ENCODE measurements around the gene DDX42. TPM values are rescaled to one million over a fixed set of nuclear protein-coding genes. Genes with fewer than 3 reads are reported as not detected.

Gene DDX42
- 100 to 1,000 TPM; 119 to 121 TPM for total RNA-seq

GRCh38 chr17:63774141-63774968 lies at the start of gene DDX42:
TSS of gene DDX42 (plus strand) at chr17:63774170. CDS start at chr17:63787050, 12,880 bp downstream.
- no peaks in the 10 kb centered on the region for H3K9me3 Mint-ChIP-seq
- no peaks in the 10 kb centered on the region for H3K27me3 Mint-ChIP-seq
- H3K36me3 Mint-ChIP-seq (ENCODE audit: low read depth) = peaks cover 100% of the 10 kb centered on the region
- peak; percentile 8 for ATAC-seq (replicated peaks)
- peak within 1 kb of the TSS; percentile 98 for H3K27ac Mint-ChIP-seq
- peaks cover 27% of the 10 kb centered on the region for H3K4me1 Mint-ChIP-seq
- H3K4me3 Mint-ChIP-seq = peak within 1 kb of the TSS; percentile 93

DNA sequence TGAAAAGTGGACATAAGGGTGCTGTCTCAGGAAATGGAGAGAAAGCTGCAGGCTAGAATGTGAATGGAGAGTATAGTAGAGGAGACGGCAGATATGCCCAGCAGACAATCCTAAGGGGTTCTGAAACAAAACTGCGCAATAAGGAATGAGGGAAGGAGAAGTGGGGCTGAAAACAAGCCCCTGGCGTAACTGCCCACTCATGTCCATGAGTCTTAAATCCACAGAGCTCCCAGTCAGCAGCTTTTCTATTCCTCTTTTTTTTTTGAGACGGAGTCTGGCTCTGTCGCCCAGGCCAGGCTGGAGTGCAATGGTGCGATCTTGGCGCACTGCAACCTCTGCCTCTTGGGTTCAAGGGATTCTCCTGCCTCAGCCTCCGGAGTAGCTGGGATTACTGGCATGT lies 38.3 kb upstream of the DDX42 start:
- H3K9me3 Mint-ChIP-seq = no peaks in the 10 kb centered on the region
- ATAC-seq (replicated peaks) = no peak
- no peaks in the 10 kb centered on the region for H3K27me3 Mint-ChIP-seq
- peaks cover 12% of the 10 kb centered on the region for H3K36me3 Mint-ChIP-seq (ENCODE audit: low read depth)
- H3K27ac Mint-ChIP-seq = no peak overlapping the region
- H3K4me3 Mint-ChIP-seq = no peak overlapping the region
- peaks cover 6% of the 10 kb centered on the region for H3K4me1 Mint-ChIP-seq

GRCh38 chr17:63740464-63741142 lies 33.4 kb upstream of the DDX42 start:
- H3K27ac Mint-ChIP-seq = peak overlapping the region; percentile 95
- no peak for ATAC-seq (replicated peaks)
- peaks cover 17% of the 10 kb centered on the region for H3K36me3 Mint-ChIP-seq (ENCODE audit: low read depth)
- no peaks in the 10 kb centered on the region for H3K27me3 Mint-ChIP-seq
- H3K9me3 Mint-ChIP-seq = no peaks in the 10 kb centered on the region
- peaks cover 5% of the 10 kb centered on the region for H3K4me1 Mint-ChIP-seq
- H3K4me3 Mint-ChIP-seq = peak overlapping the region; percentile 89

GRCh38 chr17:63741143-63741407 lies 32.9 kb upstream of the DDX42 start:
- Mint-ChIP-seq H3K9me3 (no peaks in the 10 kb centered on the region), H3K36me3 (ENCODE audit: low read depth) (peaks cover 22% of the 10 kb centered on the region), H3K27me3 (no peaks in the 10 kb centered on the region), H3K4me3 (peak overlapping the region; percentile 89), H3K27ac (peak overlapping the region; percentile 95), H3K4me1 (peaks cover 5% of the 10 kb centered on the region)
- ATAC-seq (replicated peaks) = peak; percentile 19

DNA sequence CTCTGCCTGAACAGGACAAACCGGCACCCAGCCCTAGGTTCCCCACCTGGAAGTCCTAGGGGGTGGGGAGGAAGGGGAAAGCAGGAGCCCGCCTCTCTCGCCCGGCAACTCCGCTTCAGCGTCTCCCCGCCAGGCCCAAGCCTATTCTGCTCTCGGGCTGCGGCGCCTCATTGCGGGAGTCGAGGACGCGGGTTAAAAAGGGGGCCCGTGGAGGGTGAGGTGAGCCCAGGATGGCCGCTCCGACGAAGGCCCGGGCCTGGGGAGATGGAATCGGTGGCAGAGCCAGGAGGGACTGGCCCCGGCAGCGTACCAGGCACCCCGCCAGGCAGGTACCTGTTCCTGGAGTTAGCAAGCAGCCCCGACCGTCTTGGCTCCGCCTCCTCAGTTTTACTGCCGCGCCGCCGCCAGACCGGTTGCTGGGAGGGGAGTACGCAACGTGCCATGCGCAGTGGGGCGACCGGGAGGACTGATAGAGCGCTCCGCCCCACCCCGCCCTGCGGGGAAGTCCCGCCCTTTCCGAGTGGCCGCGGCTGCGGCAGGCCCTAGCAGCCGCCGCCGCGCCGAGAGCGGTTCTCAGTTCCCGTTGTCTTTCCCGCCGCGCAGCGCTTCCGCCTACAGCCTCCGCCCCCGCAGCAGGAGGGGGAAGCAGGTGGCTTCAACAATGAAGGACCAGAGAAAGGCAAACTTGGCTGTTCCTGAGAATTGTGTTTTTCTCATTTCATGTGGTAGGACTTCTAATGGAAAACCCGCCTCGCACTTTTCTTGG lies 32.4 kb upstream of the DDX42 start, which contains the start of gene STRADA:
Gene STRADA (minus strand): TSS at position 392 of the 766 bp plus-strand sequence. CDS start 13,430 bp downstream, outside the sequence.
- Mint-ChIP-seq H3K4me3 (peak within 1 kb of the TSS; percentile 89), H3K4me1 (peaks cover 5% of the 10 kb centered on the region), H3K36me3 (ENCODE audit: low read depth) (peaks cover 27% of the 10 kb centered on the region), H3K27ac (peak within 1 kb of the TSS; percentile 95), H3K27me3 (no peaks in the 10 kb centered on the region), H3K9me3 (no peaks in the 10 kb centered on the region)
- peak; percentile 92 for ATAC-seq (replicated peaks)

DNA sequence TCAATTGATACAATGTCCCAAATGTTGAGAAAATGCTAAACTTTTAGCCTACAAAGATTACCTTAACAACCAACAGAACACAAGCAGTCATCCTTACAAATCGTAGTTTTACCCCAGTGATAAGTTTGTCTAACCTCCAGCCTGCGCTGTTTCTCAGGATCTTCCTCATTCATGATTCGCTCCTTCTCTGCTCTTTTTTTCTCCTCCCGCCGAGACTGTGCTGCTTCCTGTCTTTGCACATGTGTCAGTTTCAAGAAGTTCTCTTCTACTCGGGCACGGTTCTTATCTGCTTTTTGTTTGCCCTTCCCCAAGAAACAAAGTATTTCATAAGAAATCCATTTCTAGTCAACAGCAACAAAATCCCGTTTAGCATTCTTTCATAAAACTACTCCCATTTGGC lies 22.2 kb upstream of the DDX42 start:
- H3K27me3 Mint-ChIP-seq = no peaks in the 10 kb centered on the region
- H3K36me3 Mint-ChIP-seq (ENCODE audit: low read depth) = peaks cover 97% of the 10 kb centered on the region
- no peaks in the 10 kb centered on the region for H3K9me3 Mint-ChIP-seq
- H3K4me1 Mint-ChIP-seq = peaks cover 4% of the 10 kb centered on the region
- H3K27ac Mint-ChIP-seq = peak overlapping the region; percentile 70
- ATAC-seq (replicated peaks) = peak; percentile 54
- peak overlapping the region; percentile 29 for H3K4me3 Mint-ChIP-seq

DNA sequence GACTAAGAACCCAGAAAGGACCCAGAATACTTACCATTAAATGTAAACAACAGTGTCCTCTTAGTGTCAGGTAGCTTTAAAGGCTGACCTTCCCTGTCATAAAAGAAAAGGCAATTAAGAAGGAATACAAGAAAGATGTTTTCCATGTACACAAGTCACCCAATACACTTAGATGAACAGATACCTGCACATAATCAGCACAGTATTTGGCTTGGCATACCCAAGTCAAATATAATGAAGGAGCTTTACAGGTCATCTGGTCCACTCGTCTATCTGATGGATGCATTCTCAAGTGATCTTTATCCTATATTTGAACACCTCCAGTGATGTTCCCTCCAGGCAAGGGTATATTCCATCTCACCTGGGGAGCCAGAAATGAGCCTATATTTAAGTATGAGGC lies 21.3 kb upstream of the DDX42 start:
- no peak for ATAC-seq (replicated peaks)
- Mint-ChIP-seq H3K27me3 (no peaks in the 10 kb centered on the region), H3K9me3 (no peaks in the 10 kb centered on the region), H3K36me3 (ENCODE audit: low read depth) (peaks cover 97% of the 10 kb centered on the region), H3K4me3 (peak overlapping the region; percentile 5), H3K4me1 (peaks cover 4% of the 10 kb centered on the region), H3K27ac (peak overlapping the region; percentile 44)

DNA sequence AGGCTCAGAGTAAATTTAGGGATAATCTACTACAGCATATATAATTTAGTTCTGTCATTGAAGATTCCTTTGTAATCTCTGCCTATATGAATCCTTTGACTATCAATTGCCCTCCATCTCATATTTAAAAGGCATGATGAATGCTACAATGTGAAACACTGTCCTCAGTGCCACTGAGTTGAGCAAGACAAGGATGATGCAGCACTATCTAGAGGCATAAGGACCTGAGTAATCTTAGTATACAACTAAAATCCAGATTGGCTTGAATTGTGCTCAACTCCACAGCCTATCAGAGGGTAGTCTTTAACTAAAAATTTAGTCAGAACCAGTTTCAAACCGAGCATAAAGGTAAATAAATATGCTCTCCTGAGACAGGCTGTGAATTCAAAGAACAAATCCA lies 20.8 kb upstream of the DDX42 start:
- peak overlapping the region; percentile 5 for H3K4me3 Mint-ChIP-seq
- H3K9me3 Mint-ChIP-seq = no peaks in the 10 kb centered on the region
- H3K4me1 Mint-ChIP-seq = peaks cover 4% of the 10 kb centered on the region
- peak overlapping the region; percentile 44 for H3K27ac Mint-ChIP-seq
- H3K27me3 Mint-ChIP-seq = no peaks in the 10 kb centered on the region
- ATAC-seq (replicated peaks) = no peak
- H3K36me3 Mint-ChIP-seq (ENCODE audit: low read depth) = peaks cover 97% of the 10 kb centered on the region

DNA sequence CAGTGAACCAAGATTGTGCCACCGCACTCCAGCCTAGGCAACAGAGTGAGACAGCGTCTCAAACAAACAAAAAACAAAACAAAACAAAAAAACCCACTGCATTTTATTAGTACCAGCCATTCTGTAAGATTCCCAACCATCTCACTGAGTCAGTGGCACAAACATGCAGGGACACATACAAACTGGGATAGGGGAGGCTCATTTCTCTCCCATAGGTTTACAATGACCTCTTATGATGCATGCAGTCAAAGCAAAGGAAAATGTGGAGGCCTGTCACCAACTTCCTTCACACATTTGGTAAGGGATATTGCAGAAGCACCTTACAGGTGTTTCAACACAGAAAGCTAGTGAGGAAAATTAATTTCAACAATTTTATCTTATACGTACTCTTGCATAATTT lies 19.9 kb upstream of the DDX42 start:
- ATAC-seq (replicated peaks) = no peak
- H3K9me3 Mint-ChIP-seq = no peaks in the 10 kb centered on the region
- H3K27ac Mint-ChIP-seq = no peak overlapping the region
- no peaks in the 10 kb centered on the region for H3K27me3 Mint-ChIP-seq
- H3K4me1 Mint-ChIP-seq = peaks cover 4% of the 10 kb centered on the region
- H3K36me3 Mint-ChIP-seq (ENCODE audit: low read depth) = peaks cover 98% of the 10 kb centered on the region
- no peak overlapping the region for H3K4me3 Mint-ChIP-seq

DNA sequence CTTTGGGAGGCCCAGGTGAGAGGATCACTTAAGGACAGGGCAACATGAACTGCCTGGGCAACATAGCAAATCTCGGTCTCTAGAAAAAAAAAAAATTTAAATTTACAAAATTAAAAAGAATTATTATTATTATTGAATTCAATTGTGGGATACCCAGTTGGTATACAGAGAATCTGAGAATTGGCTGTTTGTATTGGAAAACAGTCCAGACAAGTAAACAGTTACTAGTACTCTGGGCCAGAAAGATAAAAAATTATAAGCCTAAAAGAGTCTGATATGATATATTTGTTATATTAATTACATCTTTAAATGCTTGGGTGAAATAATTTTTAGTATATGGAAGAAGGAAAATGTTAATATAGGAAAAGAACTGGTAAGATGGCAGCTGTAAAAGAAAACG lies 15.5 kb upstream of the DDX42 start:
- Mint-ChIP-seq H3K36me3 (ENCODE audit: low read depth) (peaks cover 100% of the 10 kb centered on the region), H3K27me3 (no peaks in the 10 kb centered on the region), H3K27ac (no peak overlapping the region), H3K4me3 (no peak overlapping the region), H3K9me3 (no peaks in the 10 kb centered on the region), H3K4me1 (no peaks in the 10 kb centered on the region)
- ATAC-seq (replicated peaks) = no peak

DNA sequence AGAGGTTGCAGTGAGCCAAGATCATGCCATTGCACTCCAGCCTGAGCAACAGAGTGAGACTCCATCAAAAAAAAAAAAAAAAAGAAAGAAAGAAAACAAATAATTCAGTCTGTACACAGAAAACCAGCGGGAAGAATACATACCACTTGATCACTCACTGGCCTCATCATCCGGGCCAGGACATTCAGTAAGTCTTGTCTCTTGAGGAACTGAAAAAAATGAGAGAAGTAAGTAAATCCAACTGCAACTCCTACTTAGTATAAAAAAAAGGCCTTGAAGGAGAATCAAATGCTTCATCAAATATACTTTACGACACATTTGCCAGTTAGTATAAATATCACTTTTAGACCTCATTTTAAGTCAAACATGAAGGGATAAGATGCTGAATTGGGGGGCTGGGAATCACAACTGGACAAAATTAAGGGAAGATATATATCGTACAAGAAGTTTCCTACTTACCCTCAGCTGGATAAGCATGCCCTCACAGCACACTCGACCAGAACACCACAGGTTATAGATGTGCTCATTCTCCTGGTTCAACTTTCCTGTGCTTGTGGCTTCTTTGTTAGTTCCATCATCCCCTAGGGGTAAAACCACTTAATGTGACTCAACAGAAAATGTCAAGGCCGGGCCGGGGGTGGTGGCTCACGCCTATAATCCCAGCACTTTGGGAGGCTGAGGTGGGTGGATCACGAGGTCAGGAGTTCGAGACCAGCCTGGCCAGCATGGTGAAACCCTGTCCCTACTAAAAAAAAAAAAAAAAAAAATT lies 13.0 kb upstream of the DDX42 start:
- H3K9me3 Mint-ChIP-seq = no peaks in the 10 kb centered on the region
- no peak overlapping the region for H3K27ac Mint-ChIP-seq
- H3K36me3 Mint-ChIP-seq (ENCODE audit: low read depth) = peaks cover 100% of the 10 kb centered on the region

DNA sequence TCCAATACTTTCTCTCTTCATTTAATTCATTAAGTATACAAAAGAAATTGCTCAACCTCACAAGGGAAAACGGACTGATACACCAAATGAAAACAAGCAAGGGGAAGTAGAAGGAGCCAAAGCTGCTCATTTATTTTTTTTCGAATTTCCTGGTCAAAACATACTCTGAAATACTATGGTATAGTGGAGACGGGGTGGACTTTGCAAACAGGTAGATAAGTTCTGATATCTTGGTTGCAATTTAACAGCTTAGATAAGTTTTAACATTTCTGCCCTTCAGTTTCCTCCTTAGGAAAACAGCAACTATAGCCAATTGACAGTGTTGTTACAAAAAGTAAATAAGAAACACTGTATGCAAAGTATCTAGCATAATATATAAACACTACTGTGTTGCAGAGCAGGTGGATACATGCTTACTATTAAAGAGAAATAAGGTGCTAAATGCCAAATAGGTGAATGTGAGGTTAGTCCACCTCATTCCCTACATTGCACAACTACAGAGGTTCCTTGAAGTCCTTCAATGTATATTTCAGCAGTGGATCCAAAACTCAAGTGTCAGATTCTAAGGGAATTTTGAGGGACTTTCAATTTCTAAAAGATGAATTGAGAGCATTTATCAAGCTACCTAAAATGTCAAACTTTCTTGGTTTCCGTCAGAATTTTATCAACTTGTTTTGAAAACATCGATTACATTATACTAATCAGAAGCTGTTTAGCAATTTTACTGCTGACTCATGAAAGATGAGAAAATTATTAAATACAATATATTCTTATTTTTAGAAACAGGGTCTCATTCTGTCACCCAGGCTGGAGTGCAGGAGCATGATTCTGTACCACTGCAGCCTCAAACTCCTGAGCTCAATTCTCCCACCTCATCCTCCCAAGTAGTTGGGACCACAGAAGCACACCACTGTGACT lies 11.6 kb upstream of the DDX42 start:
- no peak overlapping the region for H3K4me3 Mint-ChIP-seq
- no peak overlapping the region for H3K27ac Mint-ChIP-seq
- H3K36me3 Mint-ChIP-seq (ENCODE audit: low read depth) = peaks cover 100% of the 10 kb centered on the region
- no peaks in the 10 kb centered on the region for H3K27me3 Mint-ChIP-seq
- H3K4me1 Mint-ChIP-seq = peaks cover 5% of the 10 kb centered on the region
- no peak for ATAC-seq (replicated peaks)
- no peaks in the 10 kb centered on the region for H3K9me3 Mint-ChIP-seq

More for the DNA sequence above, 13.0 kb upstream of the DDX42 start:
- no peak overlapping the region for H3K4me3 Mint-ChIP-seq
- no peaks in the 10 kb centered on the region for H3K27me3 Mint-ChIP-seq
- H3K4me1 Mint-ChIP-seq = no peaks in the 10 kb centered on the region
- peak; percentile 76 for ATAC-seq (replicated peaks)

DNA sequence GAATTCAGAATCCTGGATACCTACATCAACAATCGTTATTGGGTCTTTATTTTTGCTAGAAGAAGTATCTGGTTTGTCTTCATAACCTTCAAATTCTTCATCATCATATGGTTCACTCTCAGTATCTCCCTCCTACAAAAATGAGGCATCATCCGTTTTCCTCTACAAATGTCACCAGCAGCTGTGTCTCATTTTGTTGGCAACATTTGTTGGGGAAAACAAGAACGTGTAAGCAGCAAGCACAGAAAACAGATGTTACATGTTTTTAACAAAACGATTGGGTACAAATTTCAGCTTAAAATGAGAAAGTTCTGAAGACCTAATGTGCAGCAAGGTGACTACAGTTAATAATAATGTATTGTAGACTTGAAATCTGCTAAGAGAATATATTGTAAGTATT lies 9.3 kb upstream of the DDX42 start:
- no peak for ATAC-seq (replicated peaks)
- Mint-ChIP-seq H3K27ac (no peak overlapping the region), H3K9me3 (no peaks in the 10 kb centered on the region), H3K4me1 (peaks cover 10% of the 10 kb centered on the region), H3K4me3 (no peak overlapping the region), H3K36me3 (ENCODE audit: low read depth) (peaks cover 100% of the 10 kb centered on the region), H3K27me3 (no peaks in the 10 kb centered on the region)
